HCEC 1CT (cell line): ENCODE measurements around the gene CACNA1C.

ENCODE experiments used
- DNase-seq: peaks from one replicate; pipeline ENCODE4 v3.0.0-alpha.2; 2017

Gene CACNA1C

GRCh38 chr12:2616763-2617162 is 564.0 kb downstream of the CACNA1C start:
- DNase-seq, result no peak

DNA sequence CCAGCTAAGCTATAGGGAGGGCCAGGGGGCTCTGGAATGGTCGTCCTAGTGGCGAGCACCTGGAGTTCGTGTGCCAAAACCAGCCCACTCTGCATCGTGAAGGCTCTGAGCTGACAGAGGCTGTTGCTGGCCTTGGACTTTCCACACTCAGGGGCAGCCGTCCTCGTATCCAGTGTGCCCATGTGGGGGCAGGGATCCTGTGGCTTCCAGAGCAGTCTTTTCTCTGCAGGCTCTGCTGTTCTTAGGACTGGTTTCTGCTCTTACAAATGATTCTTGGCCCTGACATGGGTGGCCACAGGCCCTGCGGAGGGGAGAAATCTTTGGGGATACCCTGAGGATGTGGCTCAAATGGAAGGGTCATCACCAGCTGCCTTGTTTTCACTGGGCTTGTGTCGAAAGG is 564.6 kb downstream of the CACNA1C start:
- DNase-seq, result no peak

GRCh38 chr12:2618291-2618995 is 565.7 kb downstream of the CACNA1C start:
- DNase-seq, result no peak

DNA sequence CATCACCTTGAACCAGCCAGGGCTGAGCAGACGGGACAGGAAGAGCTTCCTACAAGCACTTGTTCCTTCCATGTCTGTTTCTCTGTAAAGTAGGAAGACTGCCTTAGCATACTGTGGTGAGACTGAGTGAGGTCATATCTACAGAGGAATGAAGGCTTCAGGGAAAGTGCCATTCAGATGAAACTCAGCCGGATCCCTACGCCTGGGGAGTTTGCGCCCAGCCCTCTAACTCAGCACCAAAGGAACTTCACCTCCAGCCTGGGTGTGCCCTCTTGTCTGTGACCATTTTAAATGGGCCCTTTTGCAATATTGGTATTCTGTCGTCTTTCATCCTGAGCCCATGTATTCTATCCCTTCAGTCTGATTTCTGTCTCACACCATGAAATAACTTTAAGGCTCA is 566.3 kb downstream of the CACNA1C start:
- no peak for DNase-seq

- no peak for DNase-seq
These were observed 569.7 kb downstream of the CACNA1C start for GRCh38 chr12:2622460-2622859.

- no peak for DNase-seq
These were observed 570.7 kb downstream of the CACNA1C start for GRCh38 chr12:2623472-2623871.

GRCh38 chr12:2624543-2625288 is 571.9 kb downstream of the CACNA1C start:
- peak; percentile 10 for DNase-seq

DNA sequence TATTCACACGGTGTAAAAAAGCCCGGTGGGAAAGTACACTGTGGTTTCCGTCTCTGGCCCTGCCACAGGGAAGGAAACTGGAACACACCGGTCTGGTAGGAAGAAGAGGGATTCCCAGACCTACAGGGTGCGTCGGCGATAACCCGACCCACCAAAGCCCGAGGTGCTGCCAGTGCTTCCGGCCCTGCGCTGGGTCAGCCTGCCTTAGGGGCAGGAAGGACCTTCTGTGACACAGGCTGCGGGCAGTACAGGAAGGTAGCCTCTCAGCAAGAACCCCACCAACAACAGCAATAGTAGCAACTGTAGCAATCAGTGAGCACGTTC is 572.5 kb downstream of the CACNA1C start:
- no peak for DNase-seq

GRCh38 chr12:2627076-2627834 is 574.5 kb downstream of the CACNA1C start:
- no peak for DNase-seq

- DNase-seq, result no peak
These were observed 575.0 kb downstream of the CACNA1C start for GRCh38 chr12:2627835-2628191.

GRCh38 chr12:2628401-2628800 is 575.6 kb downstream of the CACNA1C start:
- no peak for DNase-seq

DNA sequence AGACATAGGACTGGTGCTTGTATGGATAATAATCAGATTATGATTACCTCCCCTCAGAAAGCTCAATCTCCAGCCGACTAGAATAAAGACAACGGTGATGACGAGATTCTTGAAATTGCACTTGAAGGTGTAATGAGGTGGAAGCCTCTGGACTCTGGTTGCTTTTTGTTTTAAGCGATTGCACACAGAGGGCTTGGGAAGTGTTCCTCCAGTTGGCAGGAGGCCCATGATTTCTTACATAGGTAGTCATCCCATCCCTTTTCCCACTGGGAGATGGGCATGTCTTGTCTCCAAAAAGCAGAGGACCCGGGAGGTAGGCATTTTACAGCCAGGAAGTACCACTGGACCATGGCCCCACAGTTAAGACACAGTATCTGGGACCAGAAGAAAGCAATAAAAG is 576.3 kb downstream of the CACNA1C start:
- DNase-seq, result no peak

GRCh38 chr12:2631653-2632350 is 579.0 kb downstream of the CACNA1C start:
- no peak for DNase-seq

DNA sequence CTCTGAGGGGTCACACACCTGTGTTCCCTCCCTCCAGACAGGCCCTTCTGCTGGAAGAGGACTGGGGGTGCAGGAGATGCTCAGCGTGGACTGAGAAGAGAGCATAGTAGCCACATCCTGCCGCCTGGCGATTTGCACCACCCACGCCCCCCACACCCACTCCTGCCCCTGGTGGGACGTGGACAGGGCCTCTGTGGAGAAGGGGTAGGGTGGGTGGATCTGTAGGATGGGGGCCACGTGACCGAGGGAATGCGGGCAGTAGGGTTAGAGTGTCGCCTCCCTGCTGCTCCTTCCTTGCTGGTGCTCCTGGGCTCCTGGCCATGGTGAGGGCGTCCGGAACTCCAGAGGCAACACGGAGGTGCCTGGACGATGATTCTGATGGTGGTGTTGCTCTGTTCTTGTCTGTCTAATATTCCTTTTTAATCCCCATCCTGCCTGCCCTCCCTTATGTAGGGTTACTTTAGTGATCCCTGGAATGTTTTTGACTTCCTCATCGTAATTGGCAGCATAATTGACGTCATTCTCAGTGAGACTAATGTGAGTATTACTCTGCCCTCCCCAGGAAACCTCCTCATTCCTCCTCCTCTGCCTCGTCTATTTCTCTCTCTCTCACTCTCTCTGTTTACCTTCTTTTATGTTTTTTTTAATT is 580.5 kb downstream of the CACNA1C start:
- no peak for DNase-seq

- no peak for DNase-seq
These were observed 581.0 kb downstream of the CACNA1C start for GRCh38 chr12:2633825-2634200.

GRCh38 chr12:2634471-2634870 is 581.7 kb downstream of the CACNA1C start:
- no peak for DNase-seq

DNA sequence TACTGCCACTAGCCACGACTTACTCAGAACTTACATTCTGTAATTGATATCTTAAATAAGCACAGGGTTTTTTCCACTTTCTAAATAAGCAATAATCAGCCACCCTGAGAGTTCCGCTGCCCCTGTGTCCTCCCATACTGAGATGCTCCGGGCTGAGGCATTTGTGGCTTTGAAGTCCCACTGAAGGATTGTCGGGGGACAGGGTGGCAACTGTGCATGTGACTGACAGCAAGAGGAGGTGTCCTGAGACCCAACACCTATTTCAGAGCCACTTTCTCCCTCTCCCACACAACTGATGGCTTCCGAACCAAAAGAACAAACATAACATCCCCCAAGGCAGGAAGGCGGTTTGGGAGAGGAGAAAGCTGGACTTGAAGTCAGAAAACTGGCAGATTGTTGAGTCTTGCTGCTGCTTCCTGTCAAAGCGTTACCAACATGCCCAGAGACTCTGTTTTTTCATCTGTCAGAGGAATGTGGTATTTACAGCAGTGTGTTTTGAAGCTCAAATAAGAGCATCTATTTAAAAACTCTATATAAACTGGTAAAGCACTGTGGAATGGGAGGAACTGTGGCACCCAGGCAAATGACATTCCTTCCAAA is 584.1 kb downstream of the CACNA1C start:
- DNase-seq, result no peak

GRCh38 chr12:2637371-2637770 is 584.6 kb downstream of the CACNA1C start:
- no peak for DNase-seq

DNA sequence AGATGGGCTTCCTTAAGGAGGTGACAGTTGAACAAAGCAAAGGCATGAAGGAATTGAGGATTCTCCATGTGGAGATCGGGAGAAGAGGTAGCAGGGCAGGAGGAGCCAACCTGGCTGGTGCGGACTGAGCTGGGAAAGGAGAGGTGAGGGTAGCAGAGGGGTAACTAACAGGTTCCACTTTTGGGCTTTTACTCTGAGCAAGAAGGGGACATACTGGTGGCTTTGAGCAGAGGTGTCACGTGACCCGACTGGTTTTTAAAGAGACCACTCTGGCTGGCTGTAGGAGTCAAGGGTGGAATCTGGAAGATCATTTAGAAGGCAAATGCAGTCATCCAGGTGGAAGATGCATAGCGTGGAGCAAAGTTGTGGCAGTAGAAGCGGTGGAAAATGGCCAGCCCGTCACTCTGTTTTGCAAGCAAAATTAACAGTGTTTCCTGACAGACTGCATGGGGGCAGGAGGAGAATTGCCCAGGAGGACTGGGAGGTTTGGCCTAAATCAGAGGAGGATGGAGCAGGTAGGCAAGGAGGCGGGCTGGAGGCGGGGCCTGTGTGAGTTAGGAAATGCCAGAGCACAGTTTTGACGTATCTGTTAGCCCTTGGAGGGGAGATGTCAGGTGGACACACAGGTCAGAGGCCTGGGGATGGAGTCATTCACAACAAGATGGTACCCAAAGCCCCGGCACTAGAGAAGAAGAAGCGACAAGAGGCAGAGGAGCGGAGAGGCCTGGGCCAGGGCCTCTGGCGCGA is 585.7 kb downstream of the CACNA1C start:
- no peak for DNase-seq

- no peak for DNase-seq
These were observed 586.2 kb downstream of the CACNA1C start for GRCh38 chr12:2639020-2639298.

GRCh38 chr12:2640281-2640680 is 587.5 kb downstream of the CACNA1C start:
- no peak for DNase-seq

DNA sequence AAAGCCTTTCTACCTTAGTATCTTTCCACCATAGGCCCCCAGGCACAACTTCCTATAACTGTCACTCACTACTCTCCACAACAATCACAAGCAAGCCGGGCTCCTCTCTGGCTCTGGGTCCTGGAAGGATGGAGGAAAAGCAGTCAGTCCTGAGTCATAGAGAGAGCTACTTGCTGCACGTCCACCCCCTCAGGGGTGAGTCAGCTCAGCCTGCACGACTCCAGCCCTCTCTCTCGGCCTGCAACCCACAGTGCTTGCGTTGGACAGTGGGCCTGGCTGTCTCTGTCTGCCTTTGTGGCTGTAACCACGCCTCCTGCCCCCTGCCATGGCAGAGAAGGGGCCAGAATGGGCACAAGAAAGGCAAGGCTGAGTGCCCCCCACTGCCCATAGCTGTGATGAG is 587.9 kb downstream of the CACNA1C start:
- peak; percentile 95 for DNase-seq
